ENCODE results near the gene RASGRF1.

RASGRF1 gene

GRCh38 chr15:79016527-79017170 is 73.9 kb downstream of the RASGRF1 start:
- H4K20me1 ChIP-seq (ENCODE audit: insufficient read depth, low read length) = no peaks in the 10 kb centered on the region
- no peaks in the 10 kb centered on the region for H3K27me3 ChIP-seq (ENCODE audit: low read depth, low read length)
- H3K27ac ChIP-seq (ENCODE audit: low read length) = peak overlapping the region; percentile 67
- peak overlapping the region; percentile 8 for H2AFZ ChIP-seq (ENCODE audit: low read depth, low read length)
- H3K9me3 ChIP-seq (ENCODE audit: insufficient read depth, low read length) = no peaks in the 10 kb centered on the region
- TF ChIP-seq EZH2phosphoT487 (IDR thresholded peaks at IDR 0.05; ENCODE audit: low read depth) (no peak), CTCF (IDR thresholded peaks at IDR 0.05; ENCODE audit: low read depth, low read length) (no peak)
- peaks cover 27% of the 10 kb centered on the region for H3K79me2 ChIP-seq (ENCODE audit: low read length)
- peak overlapping the region; percentile 65 for H3K9ac ChIP-seq (ENCODE audit: low read length)
- H3K4me2 ChIP-seq (ENCODE audit: low read length) = peak overlapping the region; percentile 90
- H3K36me3 ChIP-seq (replicated peaks; ENCODE audit: low read depth, low read length) = peaks cover 18% of the 10 kb centered on the region
- H3K4me1 ChIP-seq (ENCODE audit: low read length) = peaks cover 38% of the 10 kb centered on the region
- peak overlapping the region; percentile 77 for H3K4me3 ChIP-seq (ENCODE audit: low read length)

GRCh38 chr15:79015416-79015815 is 75.2 kb downstream of the RASGRF1 start:
- H3K36me3 ChIP-seq (replicated peaks; ENCODE audit: low read depth, low read length) = peaks cover 18% of the 10 kb centered on the region
- no peaks in the 10 kb centered on the region for H4K20me1 ChIP-seq (ENCODE audit: insufficient read depth, low read length)
- no peak overlapping the region for H3K9ac ChIP-seq (ENCODE audit: low read length)
- no peaks in the 10 kb centered on the region for H3K9me3 ChIP-seq (ENCODE audit: insufficient read depth, low read length)
- H3K4me3 ChIP-seq (ENCODE audit: low read length) = no peak overlapping the region
- H2AFZ ChIP-seq (ENCODE audit: low read depth, low read length) = no peak overlapping the region
- H3K4me2 ChIP-seq (ENCODE audit: low read length) = peak overlapping the region; percentile 90; the same call in 1 of the 2 replicates
- TF ChIP-seq CTCF (IDR thresholded peaks at IDR 0.05; ENCODE audit: low read depth, low read length) (no peak), EZH2phosphoT487 (IDR thresholded peaks at IDR 0.05; ENCODE audit: low read depth) (no peak)
- H3K79me2 ChIP-seq (ENCODE audit: low read length) = peaks cover 27% of the 10 kb centered on the region
- H3K27ac ChIP-seq (ENCODE audit: low read length) = no peak overlapping the region
- peaks cover 38% of the 10 kb centered on the region for H3K4me1 ChIP-seq (ENCODE audit: low read length)
- no peaks in the 10 kb centered on the region for H3K27me3 ChIP-seq (ENCODE audit: low read depth, low read length)

GRCh38 chr15:79010278-79010677 is 80.3 kb downstream of the RASGRF1 start:
- Histone ChIP-seq H2AFZ (ENCODE audit: low read depth, low read length) (no peak overlapping the region), H3K4me1 (ENCODE audit: low read length) (peaks cover 35% of the 10 kb centered on the region), H3K27me3 (ENCODE audit: low read depth, low read length) (no peaks in the 10 kb centered on the region), H3K4me3 (ENCODE audit: low read length) (no peak overlapping the region), H3K9ac (ENCODE audit: low read length) (no peak overlapping the region), H3K4me2 (ENCODE audit: low read length) (no peak overlapping the region), H3K27ac (ENCODE audit: low read length) (no peak overlapping the region), H3K79me2 (ENCODE audit: low read length) (peaks cover 3% of the 10 kb centered on the region; the same call in 1 of the 2 replicates), H3K9me3 (ENCODE audit: insufficient read depth, low read length) (no peaks in the 10 kb centered on the region), H4K20me1 (ENCODE audit: insufficient read depth, low read length) (no peaks in the 10 kb centered on the region), H3K36me3 (replicated peaks; ENCODE audit: low read depth, low read length) (peaks cover 18% of the 10 kb centered on the region)
- TF ChIP-seq EZH2phosphoT487 (IDR thresholded peaks at IDR 0.05; ENCODE audit: low read depth) (no peak), CTCF (IDR thresholded peaks at IDR 0.05; ENCODE audit: low read depth, low read length) (no peak)

- H3K27me3 ChIP-seq (ENCODE audit: low read depth, low read length) = no peaks in the 10 kb centered on the region
- H3K9ac ChIP-seq (ENCODE audit: low read length) = no peak overlapping the region
- peaks cover 20% of the 10 kb centered on the region for H3K36me3 ChIP-seq (replicated peaks; ENCODE audit: low read depth, low read length)
- H3K79me2 ChIP-seq (ENCODE audit: low read length) = 0 out of 2 replicates have a peak, but pooled peaks cover 5% of the 10 kb centered on the region
- H4K20me1 ChIP-seq (ENCODE audit: insufficient read depth, low read length) = no peaks in the 10 kb centered on the region
- no peaks in the 10 kb centered on the region for H3K9me3 ChIP-seq (ENCODE audit: insufficient read depth, low read length)
- peaks cover 42% of the 10 kb centered on the region for H3K4me1 ChIP-seq (ENCODE audit: low read length)
- no peak overlapping the region for H3K4me3 ChIP-seq (ENCODE audit: low read length)
- H3K27ac ChIP-seq (ENCODE audit: low read length) = peak overlapping the region; percentile 7; the same call in 1 of the 2 replicates
- H2AFZ ChIP-seq (ENCODE audit: low read depth, low read length) = no peak overlapping the region
- H3K4me2 ChIP-seq (ENCODE audit: low read length) = peak overlapping the region; percentile 39
- TF ChIP-seq EZH2phosphoT487 (IDR thresholded peaks at IDR 0.05; ENCODE audit: low read depth) (no peak), CTCF (IDR thresholded peaks at IDR 0.05; ENCODE audit: low read depth, low read length) (no peak)
Measured at GRCh38 chr15:79009379-79009778, 81.2 kb downstream of the RASGRF1 start.

Data from OCI-LY3 (cell line).